Fibroblast of lung (primary cell): Measurements from ENCODE around the gene CHMP4B. TPM values are rescaled to one million over a fixed set of nuclear protein-coding genes. Genes with fewer than 3 reads are reported as not detected.

ENCODE experiments used
- DNase-seq, 2 donors: peaks; one replicate each; pipeline versions ENCODE4 v3.0.0 to v3.0.0-alpha.2; 2010; ENCODE audit warnings: low read depth in 2 of 2
- H2AFZ ChIP-seq: 2 replicates; pipeline ENCODE4 v1.5.1; 2012; ENCODE audit warnings: low read length, control low read depth, inconsistent platforms
- H3K27ac ChIP-seq: 2 replicates; pipeline ENCODE4 v1.5.1; 2011; ENCODE audit warnings: low read length, control low read depth; ENCODE audit not compliant: insufficient read depth
- H3K27me3 ChIP-seq: 2 replicates; pipeline ENCODE4 v1.5.1; 2011; ENCODE audit warnings: mild to moderate bottlenecking, low read length; ENCODE audit not compliant: control insufficient read depth, insufficient read depth
- H3K36me3 ChIP-seq: 2 replicates; pipeline ENCODE4 v1.5.1; 2011; ENCODE audit warnings: low read length; ENCODE audit not compliant: control insufficient read depth, insufficient read depth
- H3K4me1 ChIP-seq: 2 replicates; pipeline ENCODE4 v1.5.1; 2011; ENCODE audit warnings: low read length; ENCODE audit not compliant: control insufficient read depth, insufficient read depth; ENCODE audit errors: extremely low read depth
- H3K4me2 ChIP-seq: 2 replicates; pipeline ENCODE4 v1.5.1; 2011; ENCODE audit warnings: low read length, control low read depth; ENCODE audit not compliant: insufficient read depth; ENCODE audit errors: extremely low read depth
- H3K4me3 ChIP-seq, 4 experiments: fragments of 200-600 bp in 1 of 4; sonication (generic) in 1 of 4; replicated peaks in 1 of 4; 2 replicates each; pipeline ENCODE4 v1.5.1; 2011 to 2016; ENCODE audit warnings: low read length in 4 of 4, low read depth in 3 of 4, mild to moderate bottlenecking in 3 of 4, control low read depth in 2 of 4, inconsistent platforms in 1 of 4, mixed read lengths in 1 of 4; ENCODE audit not compliant: insufficient read depth in 1 of 4; ENCODE audit errors: control extremely low read depth in 1 of 4
- H3K79me2 ChIP-seq: 2 replicates; pipeline ENCODE4 v1.5.1; 2012; ENCODE audit warnings: mild to moderate bottlenecking, low read length, inconsistent platforms; ENCODE audit not compliant: control insufficient read depth, insufficient read depth
- H3K9ac ChIP-seq: 2 replicates; pipeline ENCODE4 v1.5.1; 2011; ENCODE audit warnings: mild to moderate bottlenecking, low read length, control low read depth; ENCODE audit not compliant: insufficient read depth
- H3K9me3 ChIP-seq: 2 replicates; pipeline ENCODE4 v1.5.1; 2012; ENCODE audit warnings: low read depth, low read length; ENCODE audit not compliant: control insufficient read depth, insufficient read depth
- H4K20me1 ChIP-seq: 2 replicates; pipeline ENCODE4 v1.5.1; 2011; ENCODE audit warnings: low read length; ENCODE audit not compliant: control insufficient read depth, insufficient read depth; ENCODE audit errors: extremely low read depth
- EZH2 ChIP-seq: IDR thresholded peaks from 2 replicates; pipeline ENCODE4 v1.5.1; 2012; ENCODE audit warnings: low read length, control low read depth, mild to moderate bottlenecking; ENCODE audit errors: missing control alignments
- polyA plus RNA-seq, 2 donors: library from polyadenylated mRNA; depleted of rRNA in 1 of 2; stranded (reverse) in 1 of 2; unstranded in 1 of 2; fragments of >200 nt; gene quantifications; 2 replicates each; pipeline ENCODE4 v1.2.1, GENCODE V29; 2011 to 2012; ENCODE audit warnings: missing spikeins in 1 of 2
- total RNA-seq: library from RNA; depleted of rRNA; stranded (reverse); fragments of >200 nt; gene quantifications from 2 replicates; pipeline ENCODE4 v1.2.1, GENCODE V29; 2014
- TF ChIP-seq, protein P1 (sequence below), 2 donors: IDR thresholded peaks in 1 of 2; conservative IDR thresholded peaks in 1 of 2; 1 replicate in 1 of 2; 2 replicates in 1 of 2; pipeline ENCODE4 v1.5.1; 2011 to 2012; ENCODE audit warnings: low read length in 2 of 2, control low read depth in 1 of 2, inconsistent platforms in 1 of 2, low read depth in 1 of 2, mild to moderate bottlenecking in 1 of 2

CHMP4B gene
- total and polyA plus RNA-seq, 2 donors (not counting 1 experiment from before 2014, with no cell fraction given) = 26.3 to 83.2 TPM

DNA sequence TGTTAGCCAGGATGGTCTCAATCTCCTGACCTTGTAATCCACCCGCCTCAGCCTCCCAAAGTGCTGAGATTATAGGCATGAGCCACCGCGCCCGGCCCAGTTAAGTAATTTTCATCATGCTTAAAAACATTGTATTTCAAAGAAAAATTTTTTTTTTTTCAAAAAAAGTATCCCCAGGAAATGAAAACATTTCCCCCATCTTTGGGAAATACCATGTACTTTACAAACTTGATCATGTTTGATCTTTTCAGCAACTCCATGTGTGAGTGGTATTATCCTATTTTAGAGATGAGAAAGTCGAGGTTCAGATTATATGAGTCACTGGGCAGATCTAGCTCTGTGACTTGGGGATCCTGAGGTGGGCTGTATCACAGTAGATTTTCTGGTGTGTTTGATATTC is 11.8 kb downstream of the CHMP4B start:
- no peak for DNase-seq
- H3K9ac ChIP-seq = no peak overlapping the region
- TF ChIP-seq EZH2 = no peak
- TF ChIP-seq, protein P1, sequence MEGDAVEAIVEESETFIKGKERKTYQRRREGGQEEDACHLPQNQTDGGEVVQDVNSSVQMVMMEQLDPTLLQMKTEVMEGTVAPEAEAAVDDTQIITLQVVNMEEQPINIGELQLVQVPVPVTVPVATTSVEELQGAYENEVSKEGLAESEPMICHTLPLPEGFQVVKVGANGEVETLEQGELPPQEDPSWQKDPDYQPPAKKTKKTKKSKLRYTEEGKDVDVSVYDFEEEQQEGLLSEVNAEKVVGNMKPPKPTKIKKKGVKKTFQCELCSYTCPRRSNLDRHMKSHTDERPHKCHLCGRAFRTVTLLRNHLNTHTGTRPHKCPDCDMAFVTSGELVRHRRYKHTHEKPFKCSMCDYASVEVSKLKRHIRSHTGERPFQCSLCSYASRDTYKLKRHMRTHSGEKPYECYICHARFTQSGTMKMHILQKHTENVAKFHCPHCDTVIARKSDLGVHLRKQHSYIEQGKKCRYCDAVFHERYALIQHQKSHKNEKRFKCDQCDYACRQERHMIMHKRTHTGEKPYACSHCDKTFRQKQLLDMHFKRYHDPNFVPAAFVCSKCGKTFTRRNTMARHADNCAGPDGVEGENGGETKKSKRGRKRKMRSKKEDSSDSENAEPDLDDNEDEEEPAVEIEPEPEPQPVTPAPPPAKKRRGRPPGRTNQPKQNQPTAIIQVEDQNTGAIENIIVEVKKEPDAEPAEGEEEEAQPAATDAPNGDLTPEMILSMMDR (conservative IDR thresholded peaks at IDR 0.05 in 1 of 2, IDR thresholded peaks at IDR 0.05 in 1 of 2; ENCODE audit: low read depth in 1 of 2, low read length in 2 of 2) = no peak
- no peaks in the 10 kb centered on the region for H3K27me3 ChIP-seq
- H3K36me3 ChIP-seq = no peaks in the 10 kb centered on the region
- H3K79me2 ChIP-seq = peaks cover 44% of the 10 kb centered on the region
- H3K4me2 ChIP-seq = no peak overlapping the region
- H3K4me1 ChIP-seq = no peaks in the 10 kb centered on the region
- H2AFZ ChIP-seq = no peak overlapping the region
- H3K9me3 ChIP-seq = no peaks in the 10 kb centered on the region
- no peak overlapping the region for H3K27ac ChIP-seq
- H4K20me1 ChIP-seq = peaks cover 1% of the 10 kb centered on the region
- no peak overlapping the region for H3K4me3 ChIP-seq

DNA sequence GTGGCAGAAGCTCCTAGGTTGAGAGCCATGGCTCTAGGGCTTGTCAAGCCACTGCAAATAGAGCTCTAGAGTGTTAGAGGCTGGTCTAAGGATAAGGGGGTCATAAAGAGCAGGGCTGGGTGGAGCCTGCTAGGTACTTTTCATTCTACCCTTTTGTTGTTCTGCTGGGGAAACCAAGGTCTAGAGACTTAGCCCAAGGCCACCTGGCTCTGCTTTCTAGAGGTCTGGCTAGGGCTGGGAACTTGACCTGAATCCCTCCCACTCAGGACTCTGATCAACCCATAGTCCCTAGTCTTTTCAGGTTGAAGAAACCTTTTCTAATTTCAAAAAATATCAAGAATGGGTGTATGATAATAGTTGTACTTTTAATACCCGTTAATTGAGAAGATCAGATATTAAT is 13.7 kb downstream of the CHMP4B start:
- Histone ChIP-seq H3K36me3 (no peaks in the 10 kb centered on the region), H4K20me1 (peaks cover 2% of the 10 kb centered on the region), H3K27ac (no peak overlapping the region), H3K9me3 (no peaks in the 10 kb centered on the region), H3K79me2 (peaks cover 35% of the 10 kb centered on the region), H3K4me3 (no peak overlapping the region), H3K27me3 (no peaks in the 10 kb centered on the region), H3K4me2 (no peak overlapping the region), H3K4me1 (peaks cover 2% of the 10 kb centered on the region), H3K9ac (no peak overlapping the region), H2AFZ (no peak overlapping the region)
- no peak for TF ChIP-seq EZH2
- TF ChIP-seq, protein P1 (conservative IDR thresholded peaks at IDR 0.05 in 1 of 2, IDR thresholded peaks at IDR 0.05 in 1 of 2; ENCODE audit: low read depth in 1 of 2, low read length in 2 of 2) = no peak
- no peak for DNase-seq

DNA sequence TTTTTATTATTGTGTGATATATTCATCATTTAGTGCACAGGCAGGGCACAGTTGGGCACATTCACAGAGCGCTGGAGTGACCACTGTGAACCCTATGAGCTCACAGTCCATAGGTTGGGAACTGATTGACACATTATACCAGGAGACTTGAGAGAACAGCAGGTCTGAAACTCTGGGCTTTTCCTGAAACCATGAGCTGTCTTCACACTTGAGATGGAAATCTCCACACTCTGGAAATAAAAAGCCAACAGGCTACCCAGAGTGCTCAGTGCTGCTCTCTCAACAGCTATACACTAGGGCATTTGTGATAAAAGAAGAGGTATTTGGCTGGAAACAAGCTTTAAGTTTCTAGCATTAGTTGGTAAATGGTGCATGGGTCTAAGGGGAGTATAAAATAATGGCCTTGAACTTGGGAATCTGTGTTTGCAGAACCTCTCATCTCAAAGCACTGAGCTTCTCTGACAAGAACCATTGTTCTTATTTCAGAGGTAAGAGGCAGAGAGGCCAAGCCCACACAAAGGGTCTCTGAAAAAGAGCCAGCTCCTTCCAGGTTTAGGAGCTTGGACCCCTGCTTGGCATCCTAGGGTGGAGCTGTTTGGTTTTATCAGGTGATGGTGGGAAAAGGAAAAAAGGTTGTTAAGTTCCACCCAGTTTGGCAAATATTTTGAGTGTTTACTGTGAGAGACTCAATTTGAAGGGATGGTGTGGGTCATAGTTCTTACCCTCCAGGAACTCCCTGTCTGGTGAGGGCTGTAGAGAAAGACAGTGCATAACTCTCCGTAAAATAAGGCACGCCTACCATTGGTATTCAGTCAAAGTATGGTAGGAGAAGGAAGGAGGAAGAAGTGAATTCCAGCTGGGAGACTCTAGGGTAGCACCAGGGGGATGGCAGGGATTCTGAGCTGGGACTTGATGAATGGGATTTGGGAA is 14.5 kb downstream of the CHMP4B start:
- H3K9ac ChIP-seq = no peak overlapping the region
- peaks cover 38% of the 10 kb centered on the region for H3K79me2 ChIP-seq
- H3K4me2 ChIP-seq = no peak overlapping the region
- H3K36me3 ChIP-seq = no peaks in the 10 kb centered on the region
- H3K27ac ChIP-seq = no peak overlapping the region
- no peak for DNase-seq
- peaks cover 2% of the 10 kb centered on the region for H4K20me1 ChIP-seq
- H3K4me1 ChIP-seq = peaks cover 2% of the 10 kb centered on the region
- H3K4me3 ChIP-seq = no peak overlapping the region
- TF ChIP-seq, protein P1 (conservative IDR thresholded peaks at IDR 0.05 in 1 of 2, IDR thresholded peaks at IDR 0.05 in 1 of 2; ENCODE audit: low read depth in 1 of 2, low read length in 2 of 2) = no peak
- no peak for TF ChIP-seq EZH2
- no peak overlapping the region for H2AFZ ChIP-seq
- no peaks in the 10 kb centered on the region for H3K27me3 ChIP-seq
- H3K9me3 ChIP-seq = no peaks in the 10 kb centered on the region
